ENCODE data around the gene MKX.
A peak's percentile ranks its signal among the peaks of the same experiment; 100 is the strongest.

MKX gene

DNA sequence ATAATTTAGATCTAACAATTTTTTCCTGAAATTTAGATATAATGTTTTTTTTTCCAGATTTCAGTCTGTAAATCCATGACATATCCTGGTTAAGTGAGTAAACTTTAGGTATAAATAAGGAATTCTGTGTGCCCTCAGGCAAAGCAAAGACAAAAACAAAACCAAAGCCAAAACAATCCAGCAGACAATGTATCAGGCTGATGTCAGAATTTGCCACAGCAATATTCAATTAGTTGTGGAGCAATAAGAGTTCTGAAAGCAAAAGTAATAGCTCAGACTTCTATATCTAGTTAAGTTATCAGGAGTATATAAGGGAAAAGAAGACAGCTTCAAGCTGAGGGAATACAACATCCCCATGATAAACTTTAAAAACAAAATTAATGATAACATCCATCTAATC lies 82.0 kb downstream of the MKX start:
- in situ Hi-C loops (cut with HindIII; ENCODE audit: low sequenced_read_pairs): no loop called here
- DNase-seq (ENCODE audit: low read depth, low spot score): no peak
- TF ChIP-seq, protein P1, sequence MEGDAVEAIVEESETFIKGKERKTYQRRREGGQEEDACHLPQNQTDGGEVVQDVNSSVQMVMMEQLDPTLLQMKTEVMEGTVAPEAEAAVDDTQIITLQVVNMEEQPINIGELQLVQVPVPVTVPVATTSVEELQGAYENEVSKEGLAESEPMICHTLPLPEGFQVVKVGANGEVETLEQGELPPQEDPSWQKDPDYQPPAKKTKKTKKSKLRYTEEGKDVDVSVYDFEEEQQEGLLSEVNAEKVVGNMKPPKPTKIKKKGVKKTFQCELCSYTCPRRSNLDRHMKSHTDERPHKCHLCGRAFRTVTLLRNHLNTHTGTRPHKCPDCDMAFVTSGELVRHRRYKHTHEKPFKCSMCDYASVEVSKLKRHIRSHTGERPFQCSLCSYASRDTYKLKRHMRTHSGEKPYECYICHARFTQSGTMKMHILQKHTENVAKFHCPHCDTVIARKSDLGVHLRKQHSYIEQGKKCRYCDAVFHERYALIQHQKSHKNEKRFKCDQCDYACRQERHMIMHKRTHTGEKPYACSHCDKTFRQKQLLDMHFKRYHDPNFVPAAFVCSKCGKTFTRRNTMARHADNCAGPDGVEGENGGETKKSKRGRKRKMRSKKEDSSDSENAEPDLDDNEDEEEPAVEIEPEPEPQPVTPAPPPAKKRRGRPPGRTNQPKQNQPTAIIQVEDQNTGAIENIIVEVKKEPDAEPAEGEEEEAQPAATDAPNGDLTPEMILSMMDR (IDR thresholded peaks at IDR 0.05; ENCODE audit: low read depth, low read length): no peak
- H3K4me3 ChIP-seq (ENCODE audit: low read depth, low read length): no peak overlapping the region

DNA sequence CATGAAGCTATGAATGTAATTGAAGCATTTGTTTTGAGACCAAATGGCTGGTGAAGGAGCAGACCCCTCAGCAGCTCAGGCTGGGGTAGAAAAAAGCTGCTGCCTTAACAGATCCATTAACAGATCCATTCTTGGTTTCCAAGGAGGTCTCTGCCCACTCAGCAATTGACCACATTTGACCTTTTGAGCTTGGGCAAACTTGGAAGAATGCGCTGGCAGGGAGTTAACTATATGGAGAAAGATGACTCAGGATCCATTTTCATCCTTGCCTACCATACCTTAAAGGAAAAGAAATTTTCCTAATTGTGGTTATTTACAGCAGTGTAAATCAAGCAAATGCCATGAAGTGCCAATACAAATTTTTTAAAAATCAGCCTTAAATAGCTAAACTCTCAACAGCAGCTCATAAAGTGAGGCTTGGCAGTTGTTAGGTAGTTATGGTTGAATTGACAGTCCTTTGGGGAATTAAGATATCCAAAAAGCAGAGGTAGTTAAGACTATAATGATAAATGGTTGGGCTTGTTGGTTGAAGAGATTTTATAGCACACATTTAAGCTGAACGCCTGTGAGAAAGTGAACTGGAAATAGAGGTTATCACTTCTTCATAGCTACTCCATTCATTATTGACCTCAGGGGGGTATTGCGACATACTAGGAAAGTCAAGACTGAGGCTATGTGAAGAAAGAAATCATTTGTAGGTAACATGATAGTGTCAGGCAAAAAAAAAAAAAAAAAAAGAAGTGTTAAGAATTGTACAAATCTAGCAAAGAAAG lies 83.9 kb downstream of the MKX start:
- DNase-seq (ENCODE audit: low read depth, low spot score): peak; percentile 16
- TF ChIP-seq, protein P1 (IDR thresholded peaks at IDR 0.05; ENCODE audit: low read depth, low read length): no peak
- H3K4me3 ChIP-seq (ENCODE audit: low read depth, low read length): no peak overlapping the region
- in situ Hi-C loops (cut with HindIII; ENCODE audit: low sequenced_read_pairs): no loop called here

DNA sequence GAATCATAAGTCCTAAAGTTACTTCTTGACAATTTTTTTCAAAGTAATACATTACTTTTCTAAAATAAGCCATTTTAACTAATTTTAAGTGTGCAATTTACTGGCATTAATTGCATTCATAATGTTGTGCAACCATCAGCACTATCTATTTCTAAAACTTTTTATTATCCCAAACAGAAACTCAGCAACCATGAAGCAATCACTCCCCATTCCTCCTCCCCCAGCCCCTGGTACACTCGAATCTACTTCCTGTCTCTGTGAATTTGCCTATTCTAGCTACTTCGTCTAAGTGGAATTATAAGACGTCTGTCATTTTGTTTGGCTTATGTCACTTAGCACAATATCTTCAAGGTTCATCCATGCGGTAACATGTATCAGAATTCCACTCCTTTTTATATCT lies 84.9 kb downstream of the MKX start:
- DNase-seq (ENCODE audit: low read depth, low spot score): no peak
- in situ Hi-C loops (cut with HindIII; ENCODE audit: low sequenced_read_pairs): no loop called here
- TF ChIP-seq, protein P1 (IDR thresholded peaks at IDR 0.05; ENCODE audit: low read depth, low read length): no peak
- H3K4me3 ChIP-seq (ENCODE audit: low read depth, low read length): no peak overlapping the region

DNA sequence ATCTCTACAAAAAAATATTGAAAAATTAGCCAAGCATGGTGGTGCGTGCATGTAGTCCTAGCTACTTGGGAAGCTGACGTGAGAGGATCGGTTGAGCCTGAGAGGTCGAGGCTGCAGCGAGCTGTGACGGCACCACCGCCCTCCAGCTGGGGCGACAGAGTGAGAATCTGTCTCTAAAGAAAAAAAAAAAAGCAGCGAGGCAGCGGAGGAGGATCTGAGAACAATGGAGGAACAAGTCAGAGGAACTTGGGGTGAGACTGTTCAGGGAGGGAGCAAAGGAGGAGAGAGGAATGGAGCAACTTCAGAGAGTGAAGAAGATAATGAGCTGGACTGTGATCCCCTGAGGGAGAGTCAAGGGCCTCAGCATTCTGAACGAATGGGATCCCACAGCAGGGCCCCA lies 85.4 kb downstream of the MKX start:
- no peak overlapping the region for H3K4me3 ChIP-seq (ENCODE audit: low read depth, low read length)
- no peak for DNase-seq (ENCODE audit: low read depth, low spot score)
- TF ChIP-seq, protein P1 (IDR thresholded peaks at IDR 0.05; ENCODE audit: low read depth, low read length): no peak
- in situ Hi-C loops (cut with HindIII; ENCODE audit: low sequenced_read_pairs): no loop called here

DNA sequence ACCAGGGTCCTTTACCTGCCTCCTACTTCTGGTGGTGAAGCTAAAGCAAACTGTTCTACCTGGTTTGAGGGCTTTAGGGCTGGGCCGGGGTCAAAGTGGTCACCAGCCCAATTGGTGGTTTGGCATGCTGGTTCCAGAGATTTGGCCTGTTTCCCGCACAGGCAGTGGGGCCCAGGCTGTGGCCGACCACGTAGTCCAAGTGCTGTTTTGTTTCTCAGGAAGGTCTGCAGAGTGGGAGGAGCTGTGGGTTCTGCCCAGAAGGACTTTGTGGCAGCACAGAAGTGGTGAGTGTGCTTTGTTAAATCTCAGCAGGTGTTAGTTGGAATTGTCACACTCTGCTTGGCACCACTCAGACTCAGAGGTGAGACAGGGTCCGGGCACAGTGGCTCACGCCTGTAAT lies 85.8 kb downstream of the MKX start:
- TF ChIP-seq, protein P1 (IDR thresholded peaks at IDR 0.05; ENCODE audit: low read depth, low read length): no peak
- DNase-seq (ENCODE audit: low read depth, low spot score): peak; percentile 7
- H3K4me3 ChIP-seq (ENCODE audit: low read depth, low read length): no peak overlapping the region
- in situ Hi-C loops (cut with HindIII; ENCODE audit: low sequenced_read_pairs): no loop called here

DNA sequence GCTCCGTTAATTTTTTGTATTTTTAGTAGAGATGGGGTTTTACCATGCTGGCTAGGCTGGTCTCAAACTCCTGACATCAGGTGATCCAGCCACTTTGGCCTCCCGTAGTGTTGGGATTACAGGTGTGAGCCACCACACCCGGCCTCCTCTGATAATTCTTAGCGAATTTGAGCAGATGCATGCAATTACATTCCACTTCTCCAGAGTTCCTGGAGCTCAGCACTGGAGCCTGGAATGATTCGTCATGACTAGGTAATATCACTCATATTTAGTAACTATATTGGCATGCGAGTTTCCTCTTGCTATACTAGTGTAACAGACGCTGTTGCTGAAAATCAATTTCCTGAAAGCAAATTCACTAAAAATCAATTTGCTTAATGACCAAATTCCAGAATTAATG lies 86.8 kb downstream of the MKX start:
- peak; percentile 23 for DNase-seq (ENCODE audit: low read depth, low spot score)
- H3K4me3 ChIP-seq (ENCODE audit: low read depth, low read length): no peak overlapping the region
- in situ Hi-C loops (cut with HindIII; ENCODE audit: low sequenced_read_pairs): no loop called here
- TF ChIP-seq, protein P1 (IDR thresholded peaks at IDR 0.05; ENCODE audit: low read depth, low read length): no peak
